Measurements from ENCODE around the gene WNT2B. TPM values are rescaled to one million over a fixed set of nuclear protein-coding genes. Genes with fewer than 3 reads are reported as not detected.

WNT2B gene
- total and polyA plus RNA-seq, 10 of the 15 experiments (the other 5 are each of a cell fraction or from before 2014, with no cell fraction given), result 0.02 to 1.1 (median 0.14) TPM

- H3K27me3 ChIP-seq (replicated peaks in 1 of 2; ENCODE audit: control insufficient read depth in 2 of 2, insufficient read depth in 2 of 2, low read length in 1 of 2), result no peaks in the 10 kb centered on the region
- H2AFZ ChIP-seq (ENCODE audit: control insufficient read depth, low read depth, low read length), result no peak overlapping the region
- H3K4me1 ChIP-seq (ENCODE audit: control insufficient read depth, insufficient read depth, low read length), result no peaks in the 10 kb centered on the region; the same call in 1 of the 2 replicates
- H3K36me3 ChIP-seq (ENCODE audit: control insufficient read depth in 2 of 2, insufficient read depth in 2 of 2, low read length in 1 of 2), result no peaks in the 10 kb centered on the region
- in situ Hi-C loops (cut with MboI), result no loop called here
- H4K20me1 ChIP-seq (ENCODE audit: control insufficient read depth, insufficient read depth), result no peaks in the 10 kb centered on the region
- intact Hi-C loops (cut with micrococcal nuclease; ENCODE audit: unreplicated experiment), result no loop called here
- no peaks in the 10 kb centered on the region for H3K9me3 ChIP-seq (replicated peaks; ENCODE audit: control insufficient read depth, insufficient read depth, low read length)
- ATAC-seq, result no peak
- ChIA-PET RAD21 (ENCODE audit: unreplicated experiment) (no interaction called here), SMC1A (ENCODE audit: uncharacterized antibody, unreplicated experiment) (no interaction called here), POLR2A (no interaction called here), CTCF (no interaction called here)
- whole genome bisulfite sequencing (ENCODE audit: insufficient coverage, insufficient replicate concordance, low lambda C conversion rate, missing lambda C conversion rate), result 66% methylated on average over 14 of the region's 14 CpGs
- no peak for DNase-seq (ENCODE audit: low read depth, low spot score)
- no peak overlapping the region for H3K27ac ChIP-seq (ENCODE audit: control insufficient read depth, insufficient read depth)
- no peak overlapping the region for H3K4me3 ChIP-seq
- no peaks in the 10 kb centered on the region for H3K79me2 ChIP-seq (ENCODE audit: control insufficient read depth, insufficient read depth, low read length)
- FAIRE-seq, result no peak
- H3K9ac ChIP-seq (ENCODE audit: control insufficient read depth, insufficient read depth, low read length), result no peak overlapping the region
- BruUV-seq (replicated peaks), result no TSS peak
- no peak overlapping the region for H3K4me2 ChIP-seq (ENCODE audit: control insufficient read depth, insufficient read depth)
- no peak for TF ChIP-seq MTA2 (IDR thresholded peaks at IDR 0.05; ENCODE audit: low read depth)
- no peak for TF ChIP-seq RAD51 (IDR thresholded peaks at IDR 0.05)
- TF ChIP-seq ZSCAN29 (IDR thresholded peaks at IDR 0.05), result no peak
- no peak for TF ChIP-seq TARDBP (IDR thresholded peaks at IDR 0.05; ENCODE audit: borderline replicate concordance)
- no peak for TF ChIP-seq MYC (IDR thresholded peaks at IDR 0.05; ENCODE audit: insufficient read depth, insufficient read length, insufficient replicate concordance, low read length, severe bottlenecking)
- no peak for TF ChIP-seq ZNF592 (IDR thresholded peaks at IDR 0.05)
- TF ChIP-seq PRDM15 (CRISPR knock-in tag; IDR thresholded peaks at IDR 0.05), result no peak
- TF ChIP-seq RELA (IDR thresholded peaks at IDR 0.05; ENCODE audit: borderline replicate concordance, partially characterized antibody), result no peak
- no peak for TF ChIP-seq E4F1 (IDR thresholded peaks at IDR 0.05; ENCODE audit: borderline replicate concordance, partially characterized antibody)
- TF ChIP-seq REST (IDR thresholded peaks at IDR 0.05; ENCODE audit: low read depth, low read length), result no peak
Measured at GRCh38 chr1:112516141-112516540, 7.4 kb downstream of the WNT2B start.
